Femur (tissue), 1 donor: Measurements from ENCODE around the gene DLG2.

Experiments used
- DNase-seq: peaks from one replicate; pipeline ENCODE4 v3.0.0-alpha.2; 2017

Gene DLG2

DNA sequence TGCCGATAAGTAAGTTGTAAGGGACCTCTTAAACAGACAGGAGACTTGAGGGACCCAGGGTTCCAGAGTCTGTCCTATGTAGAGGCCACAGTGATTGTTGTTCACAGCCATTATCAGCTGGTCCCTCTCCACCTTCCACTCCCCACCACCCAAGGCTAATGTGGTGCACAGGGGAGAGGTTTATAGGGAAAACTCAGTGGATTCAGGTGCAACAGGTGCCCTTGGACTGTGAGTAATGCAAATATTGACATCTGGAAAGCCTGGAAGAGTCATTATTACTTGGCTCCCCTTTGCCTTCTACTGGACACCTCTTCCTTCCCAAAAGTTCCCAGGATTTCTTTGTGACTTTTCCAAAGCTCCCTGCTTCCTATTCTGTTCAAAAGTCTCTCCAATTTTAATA lies 1899.9 kb downstream of the DLG2 start:
- no peak for DNase-seq

DNA sequence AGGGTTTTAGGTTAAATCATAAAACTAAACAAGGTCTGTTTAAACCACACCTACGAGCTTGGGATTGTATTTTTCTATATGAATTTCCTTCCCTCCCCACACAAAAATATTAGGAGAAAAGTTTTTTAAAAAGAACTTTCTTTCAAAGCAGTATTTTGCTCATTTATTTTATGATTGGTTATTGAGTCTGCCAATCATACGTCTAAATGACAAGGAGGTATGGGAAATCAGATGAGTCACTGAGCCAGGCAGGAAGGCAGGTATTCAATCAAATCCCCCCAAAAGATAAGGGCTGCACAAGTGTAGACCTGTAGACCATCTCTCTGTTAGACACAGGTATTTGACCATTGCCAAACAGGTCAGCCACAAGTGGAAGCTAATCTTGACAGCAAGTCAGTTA lies 1900.8 kb downstream of the DLG2 start:
- no peak for DNase-seq

DNA sequence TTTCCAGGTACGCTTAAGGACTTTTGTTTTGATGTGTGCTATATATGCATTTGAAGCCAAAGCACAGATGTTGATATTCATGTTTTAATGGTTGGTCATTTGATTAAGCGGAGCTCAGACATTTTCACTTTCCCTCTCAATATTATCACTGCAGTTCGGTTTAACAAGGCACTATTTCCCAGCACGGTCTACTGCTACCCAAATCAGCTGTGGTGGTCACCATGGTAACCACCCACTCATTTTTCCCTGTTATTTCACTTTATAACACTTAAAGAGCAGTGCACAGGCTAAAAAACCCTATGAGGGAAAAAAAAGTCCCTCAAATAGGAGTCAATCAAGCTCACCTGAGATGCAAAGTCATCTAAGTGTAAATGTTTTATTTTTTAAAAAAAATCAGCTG lies 1901.4 kb downstream of the DLG2 start:
- DNase-seq: peak; percentile 74

DNA sequence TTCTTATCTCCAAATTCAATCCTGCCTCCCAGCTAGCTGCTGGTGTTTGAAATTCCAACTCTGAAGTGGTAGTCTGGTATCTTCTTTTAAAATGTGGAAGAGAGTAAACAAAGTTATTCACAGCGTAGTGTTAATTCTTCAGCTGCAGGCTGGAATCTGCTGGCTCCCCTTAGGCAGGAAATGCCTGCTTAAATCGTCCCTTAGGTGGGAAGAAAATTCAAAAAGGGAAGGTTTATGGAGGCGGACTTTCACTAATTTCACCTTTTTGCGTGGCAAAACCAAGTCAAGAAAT lies 1901.9 kb downstream of the DLG2 start:
- DNase-seq: peak; percentile 31

DNA sequence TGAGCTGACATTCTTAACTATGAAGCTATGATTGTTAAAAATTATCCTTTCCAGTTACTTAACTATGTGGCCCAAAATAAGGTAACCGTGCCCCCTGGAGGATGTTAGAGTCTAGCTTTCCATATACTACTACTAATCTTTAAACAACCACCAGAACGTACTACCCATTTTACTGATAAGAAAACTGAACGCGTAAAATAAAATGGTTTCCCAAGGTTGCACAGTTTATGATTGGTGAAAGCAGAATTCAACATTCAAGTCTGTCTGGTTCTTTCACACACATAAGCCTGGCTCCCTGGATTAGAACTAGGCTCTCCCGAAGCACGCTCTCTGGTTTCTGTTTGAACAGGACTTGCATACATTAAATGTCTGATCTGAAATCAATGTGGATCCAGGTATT lies 1903.1 kb downstream of the DLG2 start:
- peak; percentile 58 for DNase-seq

DNA sequence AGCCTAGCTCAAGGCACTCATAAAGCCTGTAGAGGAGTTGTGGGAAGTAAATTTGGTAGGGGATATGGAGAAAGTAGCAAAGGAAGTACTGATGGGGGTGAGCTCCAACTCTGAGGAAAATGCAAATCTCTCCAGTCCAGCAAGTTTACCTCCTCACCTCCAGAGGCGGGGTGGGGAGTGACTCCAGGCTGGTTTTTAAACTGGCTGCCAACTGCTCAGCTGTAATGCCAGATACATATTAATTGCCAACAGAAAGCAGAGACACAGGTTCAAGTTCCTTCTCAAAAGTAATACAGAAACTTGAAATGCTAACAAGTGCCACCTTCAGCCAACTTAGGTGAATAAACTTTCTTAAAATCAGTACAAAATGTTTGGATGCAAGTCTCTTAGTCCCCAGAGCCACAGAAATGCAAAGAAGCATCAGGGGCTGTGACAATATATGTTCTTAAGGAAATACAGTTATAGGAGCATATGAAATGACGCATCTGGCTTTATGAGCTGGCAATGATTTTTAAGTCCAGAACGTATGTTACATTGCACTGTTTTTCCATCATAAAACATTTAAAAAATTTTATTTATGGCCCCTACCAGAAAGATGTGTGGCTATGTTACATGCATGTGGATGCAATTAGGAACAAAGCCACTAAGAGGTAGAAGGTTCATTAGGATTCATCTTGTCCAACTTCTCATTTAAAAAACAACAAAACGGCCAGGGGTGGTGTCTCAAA lies 1904.6 kb downstream of the DLG2 start:
- DNase-seq: peak; percentile 45

DNA sequence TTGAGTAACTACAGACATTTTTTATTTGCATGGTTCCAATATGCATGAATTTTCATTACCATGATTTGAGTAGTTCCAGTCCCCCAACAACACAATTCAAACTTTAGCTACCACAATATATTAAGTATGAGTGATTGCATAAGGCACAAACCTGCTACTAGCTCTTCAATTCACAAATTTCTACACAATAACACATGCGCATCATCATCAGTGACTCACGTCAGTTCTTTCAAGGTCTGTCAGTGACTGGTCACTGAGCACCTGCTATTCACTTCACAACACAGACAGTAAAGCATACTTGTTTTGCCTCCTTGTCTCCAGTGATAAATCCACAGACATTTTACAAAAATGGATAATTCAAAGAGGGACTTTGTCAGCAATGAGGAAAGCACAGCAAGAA lies 1905.9 kb downstream of the DLG2 start:
- DNase-seq: no peak

DNA sequence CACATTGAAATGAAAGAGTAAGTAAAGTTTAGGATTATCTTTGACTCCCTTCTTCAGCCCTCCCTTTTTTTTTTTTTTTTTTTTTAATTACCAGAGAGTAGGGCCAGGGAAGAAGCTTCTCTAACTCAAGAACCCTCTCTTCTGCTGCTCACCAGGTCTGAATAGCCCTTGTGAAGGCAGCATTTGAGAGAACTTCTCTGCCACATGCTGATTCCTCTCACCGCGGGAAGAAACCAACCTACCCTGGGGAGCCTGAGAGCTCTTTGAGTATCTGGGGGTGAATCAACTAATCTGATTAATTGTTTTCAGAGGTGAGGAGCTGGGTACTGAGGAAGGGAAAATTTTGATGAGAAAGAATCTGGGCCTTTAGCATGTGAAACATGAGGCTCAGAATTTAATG lies 1906.5 kb downstream of the DLG2 start:
- no peak for DNase-seq

DNA sequence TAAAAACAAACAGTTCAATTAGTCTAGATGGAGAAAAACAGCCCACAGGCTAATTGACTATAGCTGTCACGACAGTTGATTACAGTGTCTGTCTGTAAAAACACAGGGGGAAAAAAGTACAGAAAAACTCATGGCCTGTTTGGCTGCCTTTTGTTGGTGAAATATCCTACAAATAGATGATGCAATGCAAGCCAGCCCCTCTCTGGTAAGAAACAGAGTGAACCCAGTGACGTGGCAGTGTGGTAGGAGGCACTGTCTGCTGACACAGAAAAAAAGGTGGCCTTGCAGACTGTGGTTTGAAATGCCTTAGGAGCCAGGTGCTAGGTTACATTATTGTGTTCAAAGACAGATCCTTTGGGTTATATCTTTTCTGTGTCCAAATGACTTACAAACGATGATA lies 1909.6 kb downstream of the DLG2 start:
- DNase-seq: no peak

DNA sequence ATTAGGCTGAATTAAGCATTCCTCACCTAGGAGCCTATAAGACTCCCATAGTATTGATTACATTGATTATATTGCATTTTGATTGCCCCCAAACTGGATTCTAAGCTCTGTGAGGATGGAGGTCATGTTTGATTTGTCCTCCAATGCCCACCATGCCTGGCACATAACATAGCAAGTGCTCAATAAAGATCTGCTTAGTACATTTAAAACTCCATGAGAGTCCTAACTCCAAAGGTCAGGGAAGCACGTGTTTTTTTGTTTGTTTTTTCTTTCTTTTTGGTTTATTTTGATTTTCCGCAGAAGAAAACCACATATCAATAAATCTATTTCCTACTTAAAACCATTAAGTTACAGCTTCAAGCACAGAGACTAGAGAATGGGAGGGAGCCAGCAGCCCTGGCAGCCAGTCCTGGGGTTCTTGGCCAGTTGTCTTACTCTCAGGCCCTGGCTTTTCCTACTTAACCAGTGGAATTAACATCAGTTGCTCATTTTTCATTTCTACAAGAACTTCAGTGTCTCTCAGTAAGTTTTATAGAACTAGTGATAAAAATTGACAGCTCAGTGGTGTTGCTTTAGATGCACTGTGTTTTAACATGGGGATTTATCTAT lies 1911.1 kb downstream of the DLG2 start:
- DNase-seq: peak; percentile 73

DNA sequence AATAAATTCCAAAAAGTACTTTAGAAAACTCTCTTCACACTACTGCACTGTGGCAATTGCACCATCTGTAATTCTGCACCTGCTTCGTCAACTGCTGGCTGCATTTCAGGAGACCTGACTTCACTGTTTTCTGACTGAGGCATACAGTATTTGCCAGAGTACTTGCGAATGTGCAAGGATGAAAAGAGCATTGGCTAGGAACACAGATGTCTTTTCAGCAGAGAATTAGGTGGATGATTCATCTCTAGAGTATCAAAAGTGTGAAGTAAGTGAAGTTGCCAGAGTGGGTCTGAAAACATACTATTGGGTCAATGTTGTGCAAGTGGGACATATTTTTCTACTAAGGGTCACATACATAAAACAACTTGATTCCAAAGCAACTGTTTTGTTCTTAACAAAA lies 1913.4 kb downstream of the DLG2 start:
- DNase-seq: peak; percentile 77

DNA sequence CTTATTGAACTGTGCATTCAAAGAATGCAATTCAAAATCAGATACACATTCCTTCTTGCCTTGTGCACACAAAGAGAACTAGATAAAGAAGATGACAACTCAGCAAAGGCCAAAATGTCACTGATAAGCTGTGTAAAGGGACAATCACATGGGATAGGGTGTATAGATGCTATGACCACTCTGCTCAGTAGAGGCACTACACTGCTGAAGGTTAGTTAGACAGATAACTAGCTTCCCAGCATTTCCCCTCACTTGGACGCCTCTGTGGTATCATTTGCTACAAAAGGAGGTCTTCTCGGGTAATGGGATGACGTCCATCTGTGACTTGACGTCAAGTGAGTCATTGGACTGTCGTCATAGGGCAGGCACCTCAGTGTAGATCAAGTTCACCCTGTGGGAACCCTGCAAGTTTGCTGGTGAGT lies 1916.0 kb downstream of the DLG2 start:
- DNase-seq: no peak

DNA sequence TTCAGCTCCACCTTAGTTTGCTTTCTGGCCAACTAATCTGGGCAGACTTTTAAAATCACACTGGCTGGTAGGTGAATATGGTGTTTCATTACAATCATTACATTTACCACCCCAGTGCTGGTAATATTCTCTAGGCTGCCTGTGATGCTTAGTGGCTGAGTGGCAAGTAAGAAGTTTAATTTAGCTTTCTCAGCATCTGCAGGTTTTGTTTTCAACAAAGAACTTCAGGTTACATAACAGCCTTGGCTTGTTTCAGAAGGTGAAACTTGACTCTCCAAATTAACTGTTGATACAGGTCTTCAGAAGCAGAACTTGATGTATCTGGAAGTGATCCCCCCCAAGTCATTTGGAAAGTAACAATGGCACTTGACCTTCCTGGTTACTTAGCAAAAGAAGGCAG lies 1917.7 kb downstream of the DLG2 start:
- DNase-seq: no peak

DNA sequence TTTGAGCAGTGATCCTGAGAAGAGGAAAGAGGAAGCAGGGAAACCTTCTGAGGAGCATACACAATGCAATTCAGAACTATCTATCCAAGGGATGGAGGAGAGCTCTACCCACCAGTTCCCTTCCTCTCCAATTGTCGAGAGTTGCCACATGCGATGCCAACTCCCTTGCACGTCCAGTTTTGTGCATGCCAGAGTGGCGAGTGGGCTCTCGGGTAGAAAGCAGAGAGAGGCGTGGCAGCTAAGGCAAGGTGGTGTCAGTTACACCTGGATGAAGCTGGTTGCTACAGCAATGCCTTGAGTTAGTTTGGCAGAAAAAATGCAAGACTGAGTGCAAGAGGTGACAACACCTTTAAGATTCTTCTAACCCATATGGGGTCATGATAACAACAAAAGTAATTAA lies 1920.6 kb downstream of the DLG2 start:
- DNase-seq: no peak

DNA sequence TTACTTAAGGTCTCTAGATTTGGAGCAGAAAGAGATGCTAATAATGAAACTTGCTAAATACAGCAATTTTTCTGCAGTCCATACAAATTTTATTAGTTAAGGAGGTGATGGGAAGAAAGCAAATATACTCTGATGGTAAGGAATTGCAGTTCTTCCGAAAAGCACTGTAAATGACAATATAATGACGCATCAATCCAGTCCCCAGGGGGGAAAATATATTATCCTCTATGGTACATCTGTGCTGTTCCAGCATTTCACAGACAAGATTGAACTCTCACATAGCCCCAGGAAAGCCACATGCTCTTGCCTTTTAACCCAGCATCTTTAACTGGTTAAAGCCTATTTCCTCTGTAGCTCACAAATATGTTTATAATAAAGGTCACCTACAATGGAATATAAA lies 1924.3 kb downstream of the DLG2 start:
- no peak for DNase-seq

DNA sequence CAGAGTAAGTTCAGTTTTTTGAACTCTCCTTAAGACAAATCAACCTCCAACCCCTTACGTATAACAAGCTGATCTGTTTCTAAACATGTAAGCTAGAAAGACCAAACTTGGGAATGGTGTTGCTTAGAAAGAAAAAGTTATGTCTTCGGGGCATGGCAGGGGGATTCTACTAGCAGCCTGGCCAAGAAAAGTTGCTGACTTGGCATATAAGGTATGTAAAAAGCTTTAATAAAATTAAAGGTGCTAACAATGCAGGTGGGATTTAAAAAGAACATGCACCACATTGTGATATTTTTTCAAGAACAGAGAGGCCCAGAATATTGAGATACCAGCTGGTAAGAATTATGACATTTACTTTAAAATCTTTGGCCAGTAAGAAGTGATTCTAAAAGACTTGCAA lies 1929.6 kb downstream of the DLG2 start:
- no peak for DNase-seq

DNA sequence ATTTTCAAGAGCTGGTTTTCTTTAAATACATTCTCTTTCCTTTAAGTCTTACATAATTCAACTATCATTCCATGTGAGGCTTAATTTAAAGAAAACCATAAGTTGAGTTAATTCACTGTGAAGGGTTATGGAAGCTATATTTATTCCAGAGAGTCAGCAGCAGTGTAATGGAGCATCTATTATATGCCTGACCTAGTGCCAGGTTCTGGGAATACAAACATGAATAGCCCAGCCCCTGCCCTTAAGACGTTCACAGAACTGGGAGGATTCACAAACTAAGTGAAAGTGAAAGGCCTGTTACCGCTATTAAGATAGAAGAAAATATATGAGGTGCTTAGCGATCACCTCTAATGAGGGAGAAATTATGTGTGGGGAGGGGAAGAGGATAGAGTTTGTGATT lies 1932.1 kb downstream of the DLG2 start:
- DNase-seq: no peak

DNA sequence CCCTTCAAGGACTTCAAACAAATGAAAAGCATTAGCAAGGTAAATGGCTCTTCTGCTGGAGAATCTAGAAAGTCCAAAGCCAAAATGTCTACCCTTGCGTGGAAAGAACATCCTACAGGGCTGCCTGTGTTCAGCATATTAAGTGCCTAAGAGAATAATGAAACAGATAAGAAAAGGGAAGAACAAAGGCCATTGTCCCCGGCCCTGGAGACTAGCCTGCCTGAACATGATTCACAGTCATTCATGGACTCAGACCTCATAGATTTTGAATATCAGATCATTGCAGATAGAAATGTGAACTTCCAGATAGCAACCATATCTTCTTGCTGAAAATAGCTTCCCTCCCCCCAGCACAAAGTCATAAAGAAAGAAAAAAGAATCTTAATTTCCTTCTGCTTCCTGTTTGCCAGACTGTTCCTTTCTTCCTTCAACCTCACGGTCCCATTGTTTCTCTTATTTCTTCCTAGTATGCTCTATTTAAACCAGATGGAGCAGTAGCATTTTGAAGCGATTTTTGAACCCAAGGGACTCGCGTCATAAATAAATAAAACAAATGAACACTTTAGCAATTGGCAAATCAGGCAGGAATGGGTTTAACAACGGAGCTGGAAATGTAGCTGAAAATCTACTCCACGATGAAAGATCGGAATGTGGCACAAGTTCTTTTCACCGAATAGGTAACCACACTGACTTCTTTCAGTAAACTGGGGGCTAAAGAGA lies 1932.8 kb downstream of the DLG2 start:
- no peak for DNase-seq

DNA sequence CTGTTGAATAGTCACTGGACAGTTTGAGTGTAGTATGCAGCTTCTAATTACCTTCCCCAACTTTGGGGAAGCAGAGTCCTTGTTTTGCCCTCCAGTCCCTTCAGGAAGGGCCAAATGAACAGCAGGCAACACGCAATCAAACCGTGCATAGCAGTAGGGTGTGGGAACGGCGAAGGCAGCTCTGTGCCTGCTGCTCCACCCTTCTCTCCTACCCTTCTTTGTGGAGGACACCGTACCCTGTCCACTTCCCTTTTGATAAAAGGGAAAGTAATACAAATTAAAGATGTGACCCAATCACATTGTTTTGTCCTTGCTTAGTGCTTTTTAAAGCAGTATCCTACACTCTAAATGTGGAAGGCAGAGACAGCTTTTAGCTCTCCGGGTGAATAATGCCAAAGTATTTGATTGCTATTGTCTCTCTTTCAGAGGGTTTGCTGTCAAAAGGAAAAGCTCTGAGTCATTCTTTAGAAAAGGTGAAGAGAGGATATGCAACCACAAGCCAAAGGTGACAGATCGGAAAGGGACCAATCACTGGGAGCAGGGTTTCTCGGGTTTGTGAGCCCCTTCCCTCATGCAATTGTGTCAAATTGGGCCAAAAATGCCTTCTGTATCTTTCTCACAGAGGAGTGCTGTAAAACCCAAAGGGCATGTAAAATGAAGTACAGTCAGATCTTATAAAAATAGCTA lies 1933.7 kb downstream of the DLG2 start:
- no peak for DNase-seq

DNA sequence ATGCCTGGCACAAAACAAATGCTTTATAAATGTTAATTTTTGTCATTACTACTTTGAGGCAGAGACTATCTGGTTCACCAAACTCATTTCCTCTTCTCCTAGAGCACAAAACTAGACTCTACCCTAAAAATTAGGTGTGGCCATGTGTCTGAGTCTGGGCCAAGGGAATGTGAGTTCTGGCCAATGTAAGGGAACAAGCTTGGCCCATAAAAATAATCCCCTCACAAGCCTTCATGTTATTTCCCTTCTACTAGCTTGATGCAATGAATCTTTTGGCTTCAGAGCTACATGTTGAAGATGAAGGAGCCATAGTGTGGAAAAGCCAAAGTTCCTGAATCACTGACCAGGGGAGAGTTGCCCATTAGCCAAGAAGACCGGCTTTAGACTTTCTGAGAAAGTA lies 1934.5 kb downstream of the DLG2 start:
- peak; percentile 36 for DNase-seq

DNA sequence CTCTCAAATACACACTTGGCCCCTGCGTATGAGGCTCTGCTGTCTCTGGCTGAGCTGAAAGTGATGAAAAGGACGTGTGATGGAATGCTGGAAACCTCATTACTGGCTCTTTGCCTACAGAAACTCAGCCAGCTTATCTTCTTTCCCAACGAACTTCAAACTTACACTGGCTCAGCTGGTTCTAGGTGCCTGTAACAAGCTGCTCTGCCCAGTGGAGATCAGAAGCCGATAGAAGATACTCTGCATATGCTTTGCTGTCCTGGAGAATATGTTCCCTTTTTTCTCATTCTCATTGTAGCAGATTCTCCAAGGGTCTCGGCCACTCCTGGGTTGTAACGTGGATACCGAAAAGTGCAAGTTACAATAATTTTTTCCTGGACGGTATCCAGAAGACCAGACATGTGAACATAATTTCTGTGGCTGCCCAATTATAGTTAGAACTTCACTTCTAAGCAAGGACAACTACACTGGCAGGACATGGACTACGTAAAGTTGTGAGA lies 1935.6 kb downstream of the DLG2 start:
- peak; percentile 67 for DNase-seq

DNA sequence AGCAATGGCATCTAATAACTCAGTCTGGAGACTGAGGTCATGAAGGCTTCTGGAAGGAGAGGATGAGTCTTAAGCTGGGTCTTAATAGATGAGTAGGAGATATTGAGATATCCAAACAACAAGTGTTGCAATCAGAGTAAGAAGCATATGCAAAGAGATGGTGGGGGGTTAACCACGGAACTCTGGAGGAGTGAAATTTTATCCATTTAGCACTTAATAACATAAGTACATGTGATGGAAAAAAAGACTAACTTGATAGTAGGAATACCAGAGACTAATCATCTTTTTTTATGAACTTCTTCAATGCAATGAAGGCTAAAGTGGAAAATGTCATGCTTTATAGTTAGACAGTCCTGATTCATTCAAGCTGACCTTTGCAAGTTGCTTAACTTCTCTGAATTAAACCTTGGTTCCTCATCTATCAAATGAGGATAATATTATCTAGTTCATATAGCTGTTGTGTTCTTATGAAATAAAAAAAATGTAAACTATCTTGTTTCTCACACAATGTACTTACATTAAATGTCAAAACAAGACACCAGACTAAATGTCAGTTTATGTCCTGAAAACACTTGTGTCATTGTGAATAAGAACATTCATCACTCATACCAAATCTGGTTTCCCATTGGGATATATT lies 1937.9 kb downstream of the DLG2 start:
- no peak for DNase-seq

DNA sequence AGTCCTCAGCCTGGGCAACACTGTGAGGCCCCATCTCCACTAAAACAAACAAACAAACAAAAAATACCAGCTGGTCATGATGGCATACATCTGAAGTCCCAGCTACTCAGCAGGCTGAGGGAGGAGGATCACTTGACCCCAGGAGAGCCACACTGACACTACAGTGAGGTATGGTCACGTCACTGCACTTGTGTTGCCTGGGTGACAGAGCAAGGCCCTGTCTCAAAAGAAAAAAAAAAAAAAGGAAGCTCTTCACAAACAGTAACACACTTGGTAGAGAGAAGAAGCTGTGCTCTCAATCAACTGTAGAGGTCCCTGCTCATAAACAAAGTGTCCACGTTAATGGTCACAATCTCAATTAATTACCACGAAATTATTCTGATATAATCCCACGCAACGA lies 1939.4 kb downstream of the DLG2 start:
- DNase-seq: no peak
